OCI-M2 (cell line): ENCODE results near the gene TTLL5.
"Not testable (repeated sequence)": the region's sequence is repeated elsewhere in the genome, so short reads cannot be mapped to it uniquely, and the experiment has no call there.

Experiments used
- DNase-seq: peaks from one replicate; lab custom pipeline; 2025; ENCODE audit not compliant: unreplicated experiment; lab: John Stamatoyannopoulos, UW

The TTLL5 gene

DNA sequence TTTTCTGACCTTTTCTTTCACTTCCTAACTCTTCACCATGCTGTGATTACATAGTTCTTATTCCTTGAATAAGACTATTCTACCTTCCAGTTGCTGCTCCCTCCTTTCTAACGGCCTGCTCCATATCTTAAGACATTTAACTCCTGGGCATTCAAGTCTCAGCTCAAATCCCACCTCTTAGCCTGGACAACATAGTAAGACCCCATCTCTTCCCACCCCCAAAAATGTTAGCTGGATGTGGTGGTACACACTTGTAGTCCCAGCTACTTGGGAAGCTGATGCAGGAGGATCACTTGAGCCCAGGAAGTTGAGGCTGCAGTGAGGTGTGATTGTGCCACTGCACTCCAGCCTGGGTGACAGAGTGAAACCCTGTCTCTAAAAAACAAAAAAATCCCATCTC is 11.3 kb upstream of the TTLL5 start:
- DNase-seq = no peak

DNA sequence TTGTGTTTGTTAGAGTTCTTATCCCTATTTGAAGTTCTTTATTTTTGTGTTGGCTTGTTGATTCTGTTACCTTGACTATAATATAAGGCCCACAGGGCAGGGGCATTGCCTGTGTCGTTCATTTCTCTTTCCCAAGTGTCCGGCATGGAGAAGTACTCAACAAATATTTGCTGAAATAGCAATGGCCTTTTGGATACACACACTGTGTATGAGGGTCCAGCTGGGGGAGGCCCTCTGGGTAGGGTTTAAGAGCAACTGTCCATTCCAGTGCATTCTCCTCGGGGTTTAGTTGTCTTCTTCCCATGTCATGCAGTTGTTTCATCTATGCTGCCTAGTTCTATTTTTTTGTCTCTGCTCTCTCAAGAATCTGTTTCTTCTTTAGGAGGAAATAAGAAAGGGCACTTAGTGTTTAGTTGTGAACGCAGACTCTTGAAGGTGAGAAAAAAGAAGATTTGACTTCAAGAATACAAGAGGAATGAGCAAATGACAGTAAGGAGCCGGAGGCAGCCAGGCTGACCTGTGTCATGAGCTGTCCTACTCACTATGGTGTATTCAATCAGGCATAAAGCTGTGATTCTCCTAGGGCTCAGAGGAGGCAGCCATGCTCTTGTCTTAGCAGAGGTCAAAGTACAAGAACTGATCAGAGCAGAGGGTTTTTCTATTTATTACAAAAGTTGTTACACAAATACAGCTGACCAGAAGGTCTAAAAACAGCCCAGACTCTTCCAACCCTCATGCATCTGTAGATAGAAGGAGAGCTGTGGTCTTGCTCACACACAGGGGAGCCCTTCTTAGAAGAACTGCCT is 10.6 kb upstream of the TTLL5 start:
- no peak for DNase-seq

- DNase-seq = no peak
Observed at GRCh38 chr14:75653563-75653962, 7.5 kb upstream of the TTLL5 start.

DNA sequence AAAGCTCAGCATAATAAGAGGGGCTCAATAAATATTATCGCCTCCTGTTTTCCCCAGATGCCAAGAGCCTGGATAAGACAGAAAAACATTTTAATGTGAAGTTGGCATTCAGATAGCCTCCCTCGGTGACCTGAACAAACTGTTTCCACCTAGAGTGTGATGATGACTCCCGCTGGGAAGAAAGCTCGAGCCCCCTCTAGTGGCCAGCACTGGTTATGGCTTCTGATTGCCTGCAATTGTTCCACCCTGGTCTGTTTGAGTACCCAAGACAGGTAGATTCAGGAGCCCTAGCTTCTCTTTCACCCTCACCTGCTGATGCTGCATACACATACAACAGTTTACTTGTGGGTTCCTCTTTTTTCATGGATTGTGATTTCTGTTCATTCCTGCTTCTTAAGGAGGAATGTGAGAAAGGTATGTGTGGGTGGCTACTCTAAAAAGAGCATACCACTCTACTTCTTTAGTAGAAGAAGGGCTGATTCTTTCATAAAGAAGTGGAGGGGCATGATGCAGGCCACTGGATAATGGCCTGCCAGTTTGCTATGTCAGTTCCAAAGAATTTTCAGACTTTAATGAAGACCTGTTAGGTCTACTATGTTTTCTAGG is 6.8 kb upstream of the TTLL5 start:
- peak; percentile 53 for DNase-seq

DNA sequence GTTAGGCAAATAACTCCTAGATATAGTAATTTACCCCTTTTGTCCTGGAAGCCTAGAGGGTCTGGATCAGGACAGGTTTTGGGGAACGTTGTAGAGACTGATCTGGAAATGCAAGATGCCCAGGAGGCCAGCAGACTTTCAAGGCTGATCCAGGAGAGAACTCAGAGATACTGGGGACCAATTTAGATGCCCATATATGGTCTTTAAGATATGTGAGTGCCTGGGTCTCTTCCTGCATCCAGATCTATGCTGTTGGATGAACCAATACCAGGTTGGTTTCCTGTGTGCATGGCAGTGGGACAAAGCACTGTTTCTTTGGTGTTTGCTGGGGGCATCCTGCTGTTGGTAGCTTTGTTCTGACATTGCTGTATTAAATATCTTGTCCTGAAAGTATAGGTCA is 5.8 kb upstream of the TTLL5 start:
- DNase-seq = no peak

DNA sequence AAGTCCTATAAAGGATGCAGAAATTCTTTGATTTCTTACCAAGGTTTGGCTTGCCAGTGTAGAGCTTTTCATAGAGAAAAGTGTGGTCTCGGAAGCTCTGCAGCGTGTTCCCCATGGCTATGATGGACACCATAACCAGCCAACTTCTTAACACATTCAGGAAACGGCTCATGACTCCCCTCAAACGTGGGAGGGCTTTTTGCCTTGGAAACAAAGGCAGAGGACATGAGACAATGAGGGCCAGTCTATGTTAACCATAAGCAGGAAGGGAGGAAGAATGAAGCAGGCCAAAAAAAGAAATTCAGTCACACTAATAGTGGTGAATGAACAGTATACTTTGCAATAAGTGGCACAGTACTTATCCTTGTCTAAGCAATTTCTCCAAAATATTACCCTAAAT is 3.7 kb upstream of the TTLL5 start:
- no peak for DNase-seq

GRCh38 chr14:75658957-75659356 is 2.1 kb upstream of the TTLL5 start:
- DNase-seq = no peak

DNA sequence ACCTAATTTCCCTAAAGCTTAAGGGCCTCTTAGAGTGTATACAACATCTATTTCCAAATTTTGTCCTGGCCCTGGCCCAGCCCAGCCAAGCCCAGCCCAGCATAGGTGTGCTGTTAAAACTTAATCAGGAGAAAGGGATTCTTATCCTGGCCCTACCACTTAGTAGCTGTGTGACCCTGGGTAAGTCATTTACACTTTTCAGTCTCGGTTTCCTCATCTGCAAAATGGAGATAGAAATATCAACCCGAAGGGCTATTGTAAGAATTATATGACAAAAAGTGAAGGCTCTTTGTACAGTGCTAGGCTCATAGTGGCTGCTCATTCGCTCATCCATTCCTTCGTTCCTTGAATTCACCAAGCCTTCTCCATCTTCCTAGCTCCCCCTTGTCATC is 812 bp upstream of the TTLL5 start:
- DNase-seq = no peak

GRCh38 chr14:75661499-75661814 is 411 bp downstream of the TTLL5 start:
- DNase-seq = no peak

DNA sequence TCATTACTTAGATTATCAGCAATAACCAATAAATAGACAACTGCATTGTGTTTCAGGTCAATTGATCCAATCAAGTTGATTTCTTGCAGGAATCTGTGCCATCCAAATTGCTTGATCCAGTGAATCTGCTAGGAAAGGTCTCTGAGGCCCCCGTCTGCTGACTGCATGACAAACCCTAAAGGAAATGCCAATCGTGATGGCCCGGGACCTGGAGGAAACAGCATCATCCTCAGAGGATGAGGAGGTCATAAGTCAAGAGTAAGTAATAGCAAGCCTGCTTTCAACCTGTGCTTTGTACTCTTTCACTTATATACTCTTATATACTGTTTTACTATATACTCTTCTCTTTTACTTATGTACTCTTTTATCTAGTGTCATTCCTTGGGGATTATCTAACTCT is 1.9 kb downstream of the TTLL5 start:
- no peak for DNase-seq

DNA sequence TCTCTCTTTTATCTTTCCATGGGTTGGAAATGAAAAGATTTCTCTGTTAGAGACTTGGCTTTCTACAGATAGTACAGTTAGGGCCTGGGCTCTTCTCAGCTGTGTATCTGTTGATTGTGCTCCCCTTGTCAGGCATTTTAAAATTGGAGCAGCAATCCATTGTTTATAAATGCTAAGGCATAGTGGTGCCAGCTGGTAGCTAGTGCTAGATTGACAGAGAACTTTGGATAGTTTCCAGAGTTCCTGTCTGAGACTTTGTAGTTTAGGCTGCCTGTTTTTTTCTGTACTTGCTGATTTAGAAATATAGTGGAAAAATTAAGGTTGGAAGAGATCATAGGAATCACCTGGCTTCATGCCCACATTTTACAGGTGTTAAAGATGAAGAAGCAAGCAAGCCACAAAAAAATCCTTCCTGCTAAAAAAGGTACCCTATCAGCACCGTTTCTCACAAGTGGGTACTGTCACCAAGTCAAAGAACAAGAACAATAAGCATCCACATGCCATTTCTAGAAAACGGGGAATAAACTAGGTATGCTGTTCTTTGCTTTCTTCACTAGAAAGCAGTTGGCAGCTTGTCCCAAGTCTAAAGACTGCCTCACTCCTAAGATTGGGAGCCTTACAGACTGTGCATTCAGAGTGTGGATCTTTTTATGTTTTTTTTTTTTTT is 6.2 kb downstream of the TTLL5 start:
- DNase-seq = no peak

DNA sequence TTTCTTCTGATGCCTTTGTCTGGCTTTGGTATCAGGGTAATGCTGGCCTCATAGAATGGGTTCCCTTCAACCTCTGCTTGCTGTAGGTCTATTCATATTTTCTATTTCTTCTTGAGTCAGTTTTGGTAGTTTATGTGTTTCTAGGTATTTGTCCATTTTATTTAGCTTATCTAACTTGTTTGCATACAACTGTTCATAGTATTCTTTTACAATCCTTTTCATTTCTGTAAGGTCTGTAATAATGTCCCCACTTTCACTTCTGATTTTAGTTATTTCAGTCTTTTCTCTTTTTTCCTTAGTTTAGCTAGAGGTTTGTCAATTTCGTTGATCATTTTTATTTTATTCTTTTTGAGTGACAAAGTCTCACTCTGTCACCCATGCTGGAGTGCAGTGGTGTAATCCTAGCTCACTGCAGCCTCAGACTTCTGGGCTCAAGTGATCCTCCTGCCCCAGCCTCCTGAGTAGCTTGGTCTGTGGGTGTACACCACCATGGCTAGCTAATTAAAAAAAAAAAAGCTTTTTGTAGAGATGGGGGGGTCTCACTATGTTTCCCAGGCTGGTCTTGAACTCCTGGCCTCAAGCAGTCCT is 11.7 kb downstream of the TTLL5 start:
- no peak for DNase-seq

- DNase-seq = no peak
Observed at GRCh38 chr14:75673345-75674035, 12.4 kb downstream of the TTLL5 start.

DNA sequence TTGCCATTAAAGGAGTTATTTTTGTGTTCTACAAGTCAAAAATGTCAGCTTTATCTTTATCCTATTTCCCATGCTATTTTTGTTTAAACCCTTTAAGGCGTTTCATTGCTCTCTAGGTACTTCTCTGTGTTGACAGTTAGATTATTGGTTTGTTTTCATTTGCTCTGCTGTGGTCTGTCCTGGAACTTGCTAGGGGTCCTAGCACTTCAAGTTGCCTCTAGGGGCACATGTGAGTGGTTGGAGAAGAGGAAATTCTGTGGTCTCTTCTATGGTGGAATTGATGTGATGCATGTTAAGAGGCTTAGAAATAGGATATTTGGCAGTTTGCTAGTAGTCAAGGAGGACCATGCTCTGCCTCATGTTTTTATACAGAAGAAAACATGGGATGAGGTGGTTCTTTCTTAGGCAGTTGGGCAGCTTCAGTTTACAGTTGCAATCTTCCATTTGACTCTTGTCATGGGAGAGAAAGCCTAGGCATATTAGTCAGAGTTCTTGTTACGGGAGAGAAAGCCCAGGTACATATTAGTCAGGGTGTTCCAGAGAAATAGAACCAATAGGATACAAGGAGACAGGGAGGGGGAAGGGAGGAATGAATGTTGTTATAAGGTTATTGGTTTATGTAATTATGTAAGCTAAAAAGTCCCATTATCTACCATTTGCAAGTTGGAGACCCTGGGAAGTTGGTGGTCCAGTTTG is 14.4 kb downstream of the TTLL5 start:
- no peak for DNase-seq

DNA sequence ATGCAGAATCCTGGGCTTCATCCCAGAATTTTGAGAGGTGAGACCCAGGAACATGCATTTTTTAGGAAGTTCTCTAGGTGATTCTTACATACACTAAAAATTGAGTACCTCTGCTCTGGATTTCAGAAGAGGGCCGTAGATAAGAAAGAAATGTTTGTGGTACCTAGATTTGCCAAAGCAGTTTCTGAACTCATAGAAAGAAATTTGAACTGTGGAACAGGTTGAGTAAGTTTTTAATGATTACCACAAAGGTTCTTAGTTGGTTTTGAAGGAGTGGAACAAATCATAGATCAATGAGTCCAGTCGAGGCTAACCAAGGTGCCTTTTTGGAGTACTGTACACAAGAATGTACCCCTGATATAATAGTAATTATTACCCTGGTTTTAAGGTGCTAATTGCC is 24.9 kb downstream of the TTLL5 start:
- DNase-seq = no peak

DNA sequence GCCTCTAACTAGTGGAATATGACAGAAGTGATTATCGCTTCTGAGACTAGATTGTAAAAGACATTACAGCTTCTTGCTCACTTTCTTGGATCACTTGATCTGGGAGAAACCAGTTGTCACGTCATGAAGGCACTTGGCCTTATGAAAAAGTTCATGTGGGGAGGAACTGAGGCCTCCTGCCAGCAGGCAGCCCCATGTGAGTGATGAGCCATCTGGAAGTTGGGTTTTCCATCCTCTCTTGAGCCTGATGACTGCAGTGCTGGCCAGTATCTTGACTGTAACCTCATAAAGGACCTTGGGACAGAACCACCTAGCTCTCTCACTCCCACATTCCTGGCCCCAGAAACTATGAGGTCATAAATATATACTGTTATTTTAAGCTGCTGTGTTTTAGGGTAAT is 28.0 kb downstream of the TTLL5 start:
- no peak for DNase-seq

GRCh38 chr14:75690010-75690409 is 29.0 kb downstream of the TTLL5 start:
- DNase-seq = no peak

GRCh38 chr14:75695025-75695424 is 34.0 kb downstream of the TTLL5 start:
- not testable (repeated sequence) for DNase-seq

GRCh38 chr14:75697386-75697785 is 36.3 kb downstream of the TTLL5 start:
- no peak for DNase-seq

DNA sequence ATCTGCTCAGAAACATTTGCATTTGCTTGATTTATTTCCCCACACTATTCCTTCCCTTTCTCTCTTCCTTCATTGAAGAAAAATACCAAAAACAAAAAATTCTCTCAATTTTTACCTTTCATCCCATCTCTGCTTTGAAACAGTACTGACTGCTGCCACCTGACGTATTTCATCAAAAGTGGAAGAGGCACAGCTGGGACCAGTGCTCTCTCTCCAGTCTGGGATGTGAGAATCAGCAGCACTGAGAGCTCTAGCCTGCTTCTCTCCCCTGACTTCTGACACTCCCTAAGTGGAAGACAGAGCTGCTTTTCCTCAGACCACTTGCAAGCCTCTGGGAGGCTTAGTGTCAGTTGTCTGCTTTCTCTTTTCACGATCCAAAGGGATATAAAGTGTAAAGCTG is 36.9 kb downstream of the TTLL5 start:
- DNase-seq = no peak

- DNase-seq = no peak
Observed at GRCh38 chr14:75699331-75699730, 38.3 kb downstream of the TTLL5 start.
